ENCODE results near the gene PLCXD1. TPM values are rescaled to one million over a fixed set of nuclear protein-coding genes. Genes with fewer than 3 reads are reported as not detected.
"Not testable (repeated sequence)": the region's sequence is repeated elsewhere in the genome, so short reads cannot be mapped to it uniquely, and the experiment has no call there.

The PLCXD1 gene
- total RNA-seq, 2 experiments from 2014 or later = 42.2 to 46.5 TPM

GRCh38 chrX:270848-271367 lies 10.3 kb upstream of the PLCXD1 start:
- ChIA-PET POLR2A (no interaction called here), CTCF (no interaction called here)
- Mint-ChIP-seq H3K4me1 (ENCODE audit: low read depth) (no peaks in the 10 kb centered on the region), H3K27ac (no peak overlapping the region), H3K27me3 (no peaks in the 10 kb centered on the region), H3K9me3 (no peaks in the 10 kb centered on the region), H3K36me3 (no peaks in the 10 kb centered on the region), H3K4me3 (no peak overlapping the region)
- intact Hi-C loops (cut with micrococcal nuclease) = no loop called here
- no peak for DNase-seq

DNA sequence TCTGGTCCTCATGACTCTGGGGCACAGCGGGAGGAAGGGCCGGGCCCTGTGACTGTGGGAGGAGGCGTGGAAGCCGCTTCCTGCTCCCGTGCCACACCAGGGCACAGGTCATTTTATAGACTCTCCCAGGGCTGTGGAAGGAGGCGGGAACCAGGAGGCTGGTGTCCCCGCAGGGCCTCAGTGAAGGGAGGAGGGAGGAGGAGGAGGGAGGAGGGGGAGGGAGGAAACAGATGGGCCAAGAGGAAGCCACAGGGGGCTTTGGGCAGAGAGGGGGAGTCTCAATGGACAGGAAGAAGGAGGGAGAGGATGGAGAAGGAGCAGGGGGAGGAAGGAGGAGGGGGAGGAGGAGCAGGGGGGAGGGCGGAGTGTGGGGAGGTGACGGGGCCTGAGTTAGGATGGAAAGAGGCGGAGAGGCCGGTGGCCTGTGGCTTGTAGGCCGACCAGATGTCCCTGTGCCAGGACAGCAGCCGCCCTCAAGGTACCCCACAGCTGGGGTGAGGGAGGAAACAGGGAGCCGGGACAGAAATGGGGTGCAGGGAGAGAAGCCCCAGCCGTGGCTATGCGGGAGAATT lies 6.2 kb upstream of the PLCXD1 start:
- H3K9me3 Mint-ChIP-seq = no peaks in the 10 kb centered on the region
- intact Hi-C loops (cut with micrococcal nuclease) = no loop called here
- H3K27ac Mint-ChIP-seq = no peak overlapping the region
- ChIA-PET POLR2A (no interaction called here), CTCF (no interaction called here)
- peaks cover 6% of the 10 kb centered on the region for H3K4me1 Mint-ChIP-seq (ENCODE audit: low read depth)
- peak overlapping the region; percentile 46 for H3K4me3 Mint-ChIP-seq
- no peaks in the 10 kb centered on the region for H3K36me3 Mint-ChIP-seq
- no peak for DNase-seq
- H3K27me3 Mint-ChIP-seq = no peaks in the 10 kb centered on the region

DNA sequence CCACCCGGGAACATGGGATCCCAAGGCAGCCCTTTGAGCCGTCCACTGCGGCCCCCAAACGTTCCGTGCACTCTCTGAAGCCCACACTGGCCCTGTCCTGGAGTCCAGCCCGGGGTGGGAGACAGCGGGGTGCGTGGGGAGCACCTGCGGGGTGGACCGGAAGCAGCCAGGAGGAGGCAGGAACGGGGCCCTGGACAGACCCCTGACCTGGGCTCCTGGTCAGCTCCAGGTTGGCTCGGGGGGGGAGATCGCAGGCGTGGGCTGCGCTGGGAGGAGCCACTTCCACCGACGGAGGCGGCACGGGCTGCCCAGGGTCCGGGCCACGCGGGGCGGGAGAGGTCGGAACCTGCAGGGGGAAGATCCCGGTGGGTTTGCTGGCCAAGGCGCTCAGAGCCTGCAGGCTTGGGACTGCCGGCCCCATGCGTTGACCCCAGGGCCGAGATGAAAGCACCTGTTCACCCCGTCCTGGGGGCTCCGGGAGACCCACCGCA lies 5.7 kb upstream of the PLCXD1 start:
- Mint-ChIP-seq H3K27ac (no peak overlapping the region), H3K36me3 (no peaks in the 10 kb centered on the region), H3K4me3 (peak overlapping the region; percentile 46), H3K27me3 (no peaks in the 10 kb centered on the region), H3K4me1 (ENCODE audit: low read depth) (peaks cover 6% of the 10 kb centered on the region), H3K9me3 (no peaks in the 10 kb centered on the region)
- CTCF ChIA-PET = no interaction called here
- no peak for DNase-seq
- POLR2A ChIA-PET = no interaction called here
- intact Hi-C loops (cut with micrococcal nuclease) = no loop called here

DNA sequence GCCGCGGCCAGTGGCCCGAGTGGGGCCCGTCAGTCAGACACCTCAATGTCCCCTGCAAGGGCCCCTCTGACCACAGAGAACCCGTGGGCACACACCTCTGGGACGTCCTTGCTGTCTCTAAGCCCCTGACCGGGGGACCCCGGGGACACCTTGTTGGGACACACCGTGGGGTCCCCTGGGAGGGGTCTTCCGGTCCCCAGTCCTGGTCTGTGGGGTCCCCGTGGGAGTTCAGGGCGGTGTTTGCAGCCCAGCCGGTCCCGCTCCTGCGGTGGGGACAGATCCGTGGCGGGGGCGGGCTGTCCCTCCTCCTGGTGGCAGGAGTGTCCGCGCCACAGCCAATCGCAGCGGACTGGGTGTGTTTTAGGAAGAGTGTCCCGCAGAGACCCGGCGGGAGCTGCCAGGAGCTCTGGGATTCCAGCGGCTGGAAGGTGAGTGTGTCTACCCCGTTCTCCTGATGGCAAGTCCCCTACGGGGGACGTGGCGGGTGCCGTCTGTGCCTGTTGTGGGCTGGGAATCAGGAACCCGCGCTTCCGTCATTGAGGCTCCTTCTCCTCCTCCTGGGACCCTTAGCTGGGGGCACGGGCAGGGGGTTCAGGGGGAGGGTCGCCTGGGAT lies 5.1 kb upstream of the PLCXD1 start:
- H3K4me1 Mint-ChIP-seq (ENCODE audit: low read depth) = peaks cover 6% of the 10 kb centered on the region
- no peaks in the 10 kb centered on the region for H3K27me3 Mint-ChIP-seq
- no peaks in the 10 kb centered on the region for H3K36me3 Mint-ChIP-seq
- ChIA-PET CTCF (no interaction called here), POLR2A (no interaction called here)
- no peak overlapping the region for H3K27ac Mint-ChIP-seq
- DNase-seq = peak; percentile 56
- no peaks in the 10 kb centered on the region for H3K9me3 Mint-ChIP-seq
- peak overlapping the region; percentile 74 for H3K4me3 Mint-ChIP-seq
- intact Hi-C loops (cut with micrococcal nuclease) = no loop called here

GRCh38 chrX:276581-277201 lies 4.5 kb upstream of the PLCXD1 start:
- CTCF ChIA-PET = no interaction called here
- DNase-seq = peak; percentile 55
- H3K9me3 Mint-ChIP-seq = no peaks in the 10 kb centered on the region
- H3K4me1 Mint-ChIP-seq (ENCODE audit: low read depth) = peaks cover 6% of the 10 kb centered on the region
- H3K36me3 Mint-ChIP-seq = no peaks in the 10 kb centered on the region
- H3K27ac Mint-ChIP-seq = no peak overlapping the region
- peak overlapping the region; percentile 74 for H3K4me3 Mint-ChIP-seq
- H3K27me3 Mint-ChIP-seq = no peaks in the 10 kb centered on the region
- intact Hi-C loops (cut with micrococcal nuclease) = no loop called here
- POLR2A ChIA-PET = no interaction called here

DNA sequence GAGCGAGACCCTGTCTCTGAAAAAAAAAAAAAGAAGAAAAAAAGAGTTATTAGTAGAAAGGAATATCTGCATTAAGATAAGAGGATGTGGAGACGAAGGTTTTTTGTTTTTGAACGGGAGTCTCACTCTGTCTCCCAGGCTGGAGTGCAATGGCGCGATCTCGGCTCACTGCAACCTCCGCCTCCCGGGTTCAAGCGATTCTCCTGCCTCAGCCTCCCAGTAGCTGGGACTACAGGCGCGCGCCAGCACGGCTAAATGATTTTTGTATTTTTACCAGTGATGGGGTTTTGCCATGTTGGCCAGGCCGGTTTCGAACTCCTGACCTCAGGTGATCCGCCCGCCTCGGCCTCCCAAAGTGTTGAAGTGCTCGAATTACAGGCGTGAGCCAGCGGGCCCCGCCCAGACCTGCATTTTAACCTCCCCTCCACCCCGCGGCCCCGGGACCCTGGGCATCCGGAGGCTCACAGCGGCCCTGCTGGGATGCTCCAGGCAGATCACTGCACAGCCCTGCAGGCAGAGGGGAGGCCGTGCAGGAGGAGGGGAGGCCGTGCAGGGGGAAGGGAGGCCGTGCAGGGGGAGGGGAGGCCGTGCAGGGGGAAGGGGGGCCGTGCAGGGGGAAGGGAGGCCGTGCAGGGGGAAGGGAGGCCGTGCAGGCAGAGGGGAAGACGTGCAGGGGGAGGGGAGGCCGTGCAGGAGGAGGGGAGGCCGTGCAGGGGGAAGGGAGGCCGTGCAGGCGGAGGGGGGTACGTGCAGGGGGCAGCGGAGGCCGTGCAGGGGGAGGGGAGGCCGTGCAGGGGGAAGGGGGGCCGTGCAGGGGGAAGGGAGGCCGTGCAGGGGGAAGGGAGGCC lies 1.2 kb upstream of the PLCXD1 start:
- intact Hi-C loops (cut with micrococcal nuclease) = loop anchor here (5.0 kb wide), 1 partner anchor 107 kb away; the partner anchor contains the start of gene PPP2R3B
- H3K27ac Mint-ChIP-seq, DNase-seq, POLR2A ChIA-PET, H3K9me3 Mint-ChIP-seq, CTCF ChIA-PET, H3K36me3 Mint-ChIP-seq, H3K27me3 Mint-ChIP-seq, H3K4me3 Mint-ChIP-seq: not testable (repeated sequence)
- peaks cover 13% of the 10 kb centered on the region for H3K4me1 Mint-ChIP-seq (ENCODE audit: low read depth)

DNA sequence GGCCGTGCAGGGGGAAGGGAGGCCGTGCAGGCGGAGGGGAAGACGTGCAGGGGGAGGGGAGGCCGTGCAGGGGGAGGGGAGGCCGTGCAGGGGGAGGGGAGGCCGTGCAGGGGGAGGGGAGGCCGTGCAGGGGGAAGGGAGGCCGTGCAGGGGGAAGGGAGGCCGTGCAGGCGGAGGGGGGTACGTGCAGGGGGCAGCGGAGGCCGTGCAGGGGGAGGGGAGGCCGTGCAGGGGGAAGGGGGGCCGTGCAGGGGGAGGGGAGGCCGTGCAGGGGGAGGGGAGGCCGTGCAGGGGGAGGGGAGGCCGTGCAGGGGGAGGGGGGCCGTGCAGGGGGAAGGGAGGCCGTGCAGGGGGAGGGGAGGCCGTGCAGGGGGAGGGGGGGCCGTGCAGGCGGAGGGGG lies 459 bp upstream of the PLCXD1 start:
- H3K27me3 Mint-ChIP-seq, H3K9me3 Mint-ChIP-seq, CTCF ChIA-PET, H3K27ac Mint-ChIP-seq, DNase-seq, POLR2A ChIA-PET, H3K4me3 Mint-ChIP-seq: not testable (repeated sequence)
- Mint-ChIP-seq H3K36me3 (peaks cover 14% of the 10 kb centered on the region), H3K4me1 (ENCODE audit: low read depth) (peaks cover 19% of the 10 kb centered on the region)
- intact Hi-C loops (cut with micrococcal nuclease) = loop anchor here (5.0 kb wide), 1 partner anchor 107 kb away; the partner anchor contains the start of gene PPP2R3B

GRCh38 chrX:282000-282681 lies 960 bp downstream of the PLCXD1 start:
- CTCF ChIA-PET, DNase-seq, POLR2A ChIA-PET, H3K9me3 Mint-ChIP-seq, H3K27me3 Mint-ChIP-seq: not testable (repeated sequence)
- Mint-ChIP-seq H3K27ac (peak overlapping the region; percentile 45), H3K4me3 (peak overlapping the region; percentile 74), H3K4me1 (ENCODE audit: low read depth) (peaks cover 25% of the 10 kb centered on the region), H3K36me3 (peaks cover 17% of the 10 kb centered on the region)
- intact Hi-C loops (cut with micrococcal nuclease) = loop anchor here (5.0 kb wide), 1 partner anchor 105 kb away; the partner anchor contains the start of gene PPP2R3B

DNA sequence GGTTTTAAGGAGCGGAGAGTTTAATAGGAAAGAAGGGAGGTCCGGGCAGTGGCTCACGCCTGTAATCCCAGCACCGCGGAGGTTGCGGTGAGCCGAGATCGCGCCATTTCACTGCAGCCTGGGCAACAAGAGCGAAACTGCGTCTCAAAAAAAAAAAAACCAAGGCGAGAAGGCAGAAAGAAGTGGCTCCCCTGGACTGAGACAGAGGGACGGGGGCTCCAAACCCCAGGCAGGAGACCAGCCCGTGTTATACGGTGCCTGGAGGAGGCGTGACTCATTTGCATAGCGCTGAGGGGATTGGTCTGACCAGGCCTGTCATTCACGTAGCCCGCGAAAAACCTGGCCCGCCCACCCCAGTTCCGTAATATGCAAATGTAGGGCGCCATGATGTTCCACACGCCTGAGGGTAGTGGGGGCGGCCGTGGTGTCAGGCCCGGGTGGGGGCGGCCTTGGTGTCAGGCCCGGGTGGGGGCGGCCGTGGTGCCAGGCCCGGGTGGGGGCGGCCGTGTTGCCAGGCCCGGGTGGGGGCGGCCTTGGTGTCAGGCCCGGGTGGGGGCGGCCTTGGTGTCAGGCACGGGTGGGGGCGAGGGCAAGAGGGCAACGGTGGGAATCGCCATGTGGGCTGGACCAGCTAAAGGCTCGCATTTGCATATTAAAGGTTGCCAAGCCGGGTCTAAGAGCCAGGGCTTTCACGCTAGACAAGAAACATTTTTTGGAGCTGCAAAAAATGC lies 2.1 kb downstream of the PLCXD1 start:
- peak overlapping the region; percentile 86 for H3K4me3 Mint-ChIP-seq
- peak overlapping the region; percentile 87 for H3K27ac Mint-ChIP-seq
- H3K4me1 Mint-ChIP-seq (ENCODE audit: low read depth) = peaks cover 22% of the 10 kb centered on the region
- H3K36me3 Mint-ChIP-seq = peaks cover 21% of the 10 kb centered on the region
- ChIA-PET POLR2A (no interaction called here), CTCF (no interaction called here)
- DNase-seq = peak; percentile 95
- H3K9me3 Mint-ChIP-seq = no peaks in the 10 kb centered on the region
- no peaks in the 10 kb centered on the region for H3K27me3 Mint-ChIP-seq
- intact Hi-C loops (cut with micrococcal nuclease) = loop anchor here (1.0 to 5.0 kb wide), 2 partner anchors 35 to 104 kb away; partner anchors contain the start of genes GTPBP6 and PPP2R3B

DNA sequence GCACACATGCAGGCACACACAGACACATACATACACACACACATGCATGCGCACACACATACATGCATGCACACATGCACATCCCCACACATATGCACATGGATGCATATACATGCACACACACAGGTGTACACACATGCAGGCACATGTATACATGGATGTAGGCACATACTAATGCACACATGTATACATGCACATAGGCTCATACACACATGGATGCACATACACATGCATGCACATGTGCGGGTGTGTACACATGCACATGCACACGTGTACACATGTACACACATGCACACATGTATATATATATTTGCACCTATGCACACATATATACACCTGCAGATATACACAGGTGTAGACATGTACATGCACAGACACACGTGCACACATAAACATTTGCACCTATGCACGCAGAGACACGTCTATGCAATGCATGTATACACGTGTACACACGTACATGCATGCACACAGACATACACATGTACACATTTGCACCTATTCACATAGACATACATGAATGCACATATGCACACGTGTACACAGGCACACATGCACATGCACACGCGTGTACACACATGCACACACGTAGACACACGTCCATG lies 4.0 kb downstream of the PLCXD1 start:
- Mint-ChIP-seq H3K4me3 (no peak overlapping the region), H3K36me3 (peaks cover 22% of the 10 kb centered on the region), H3K27ac (no peak overlapping the region), H3K4me1 (ENCODE audit: low read depth) (peaks cover 20% of the 10 kb centered on the region), H3K27me3 (no peaks in the 10 kb centered on the region), H3K9me3 (no peaks in the 10 kb centered on the region)
- ChIA-PET POLR2A (no interaction called here), CTCF (no interaction called here)
- no peak for DNase-seq
- intact Hi-C loops (cut with micrococcal nuclease) = no loop called here

GRCh38 chrX:287670-288069 lies 6.5 kb downstream of the PLCXD1 start:
- peaks cover 20% of the 10 kb centered on the region for H3K4me1 Mint-ChIP-seq (ENCODE audit: low read depth)
- intact Hi-C loops (cut with micrococcal nuclease) = no loop called here
- no peak overlapping the region for H3K27ac Mint-ChIP-seq
- peak; percentile 1 for DNase-seq
- CTCF ChIA-PET = no interaction called here
- H3K4me3 Mint-ChIP-seq = no peak overlapping the region
- peaks cover 32% of the 10 kb centered on the region for H3K36me3 Mint-ChIP-seq
- no peaks in the 10 kb centered on the region for H3K27me3 Mint-ChIP-seq
- no peaks in the 10 kb centered on the region for H3K9me3 Mint-ChIP-seq
- POLR2A ChIA-PET = no interaction called here
